H54 (cell line): ENCODE results near the gene WDCP.
A peak's percentile ranks its signal among the peaks of the same experiment; 100 is the strongest.
"Not testable (repeated sequence)": the region's sequence is repeated elsewhere in the genome, so short reads cannot be mapped to it uniquely, and the experiment has no call there.

Source experiments
- DNase-seq: peaks from one replicate; pipeline ENCODE4 v3.0.0; 2011; ENCODE audit warnings: low spot score, mixed read lengths; ENCODE audit not compliant: insufficient read length
- FAIRE-seq: peaks from 3 replicates; lab custom pipeline; 2011; peaks lifted over from hg19 to GRCh38; lab: Jason Lieb, UNC
- POLR2A ChIP-seq: IDR thresholded peaks from 2 replicates; pipeline ENCODE4 v1.6.1; 2011; ENCODE audit warnings: low read depth, mild to moderate bottlenecking, low read length

WDCP gene

GRCh38 chr2:24046930-24047702, at the start of gene WDCP:
WDCP (minus strand) TSS chr2:24047391; CDS start chr2:24039494, 7,897 bp downstream.
- DNase-seq (peak; percentile 88), FAIRE-seq (peak; percentile 99)
- peak; percentile 80 for TF ChIP-seq POLR2A

GRCh38 chr2:24095171-24095677, 48.0 kb upstream of the WDCP start:
- not testable (repeated sequence) for DNase-seq, FAIRE-seq

- FAIRE-seq, DNase-seq: not testable (repeated sequence)
Observed at GRCh38 chr2:24093270-24093669, 46.1 kb upstream of the WDCP start.

GRCh38 chr2:24088821-24089359, 41.7 kb upstream of the WDCP start:
- DNase-seq (no peak), FAIRE-seq (no peak)
- no peak for TF ChIP-seq POLR2A

- TF ChIP-seq POLR2A = no peak
- no peak for DNase-seq
- FAIRE-seq = no peak
Observed at GRCh38 chr2:24087032-24087431, 39.8 kb upstream of the WDCP start.

- FAIRE-seq (no peak), DNase-seq (no peak)
- TF ChIP-seq POLR2A = no peak
Observed at GRCh38 chr2:24086241-24086640, 39.0 kb upstream of the WDCP start.

- FAIRE-seq = no peak
- peak; percentile 17 for DNase-seq
- no peak for TF ChIP-seq POLR2A
Observed at GRCh38 chr2:24085200-24085489, 38.0 kb upstream of the WDCP start.

- peak; percentile 89 for DNase-seq
- TF ChIP-seq POLR2A = peak; percentile 73
- peak; percentile 45 for FAIRE-seq
Observed at GRCh38 chr2:24084386-24085199, 37.4 kb upstream of the WDCP start, which contains the start of gene TP53I3. TP53I3 (minus strand) TSS chr2:24084834; CDS start chr2:24084326, 508 bp downstream.

- FAIRE-seq = peak; percentile 23
- 0 out of 2 replicates have a peak, but pooled peaks have one; percentile 6 for TF ChIP-seq POLR2A
- peak; percentile 68 for DNase-seq
Observed at GRCh38 chr2:24083567-24084385, 36.6 kb upstream of the WDCP start.

- no peak for FAIRE-seq
- TF ChIP-seq POLR2A = no peak
- no peak for DNase-seq
Observed at GRCh38 chr2:24082787-24083566, 35.8 kb upstream of the WDCP start.

- FAIRE-seq (no peak), DNase-seq (no peak)
Observed at GRCh38 chr2:24080701-24081100, 33.5 kb upstream of the WDCP start.

GRCh38 chr2:24077879-24078278, 30.7 kb upstream of the WDCP start:
- no peak for TF ChIP-seq POLR2A
- FAIRE-seq = no peak
- DNase-seq = no peak

More at GRCh38 chr2:24080701-24081100, 33.5 kb upstream of the WDCP start:
- TF ChIP-seq POLR2A = no peak

- no peak for DNase-seq
- FAIRE-seq = no peak
- TF ChIP-seq POLR2A = no peak
Observed at GRCh38 chr2:24077535-24077877, 30.3 kb upstream of the WDCP start.
